Stomach (tissue), 9 donors: ENCODE measurements around the gene MALRD1. TPM values are rescaled to one million over a fixed set of nuclear protein-coding genes. Genes with fewer than 3 reads are reported as not detected.

Experiments used
- DNase-seq, 2 donors: peaks; one replicate each; pipeline versions ENCODE4 v3.0.0 to v3.0.0-alpha.2; 2013 to 2019
- H3K27ac ChIP-seq, 5 donors: fragments of 200-600 bp in 4 of 5; sonication (generic) in 4 of 5; one replicate each; pipeline ENCODE4 v1.5.1; 2013 to 2019; ENCODE audit warnings: mild to moderate bottlenecking in 1 of 5, moderate library complexity in 1 of 5
- H3K27me3 ChIP-seq, 3 donors: fragments of 200-600 bp; sonication (generic); one replicate each; pipeline ENCODE4 v1.5.1; 2017 to 2019; ENCODE audit warnings: mixed run types in 1 of 3
- H3K36me3 ChIP-seq, 4 donors: fragments of 200-600 bp; sonication (generic); 1 replicate in 3 of 4; 2 replicates in 1 of 4; pipeline ENCODE4 v1.5.1; 2016 to 2019
- H3K4me1 ChIP-seq, 4 donors: fragments of 200-600 bp; sonication (generic); one replicate each; pipeline ENCODE4 v1.5.1; 2016 to 2019
- H3K4me3 ChIP-seq, 4 donors: fragments of 200-600 bp; sonication (generic) in 3 of 4; one replicate each; pipeline ENCODE4 v1.5.1; 2016 to 2019; ENCODE audit warnings: mild to moderate bottlenecking in 1 of 4
- H3K9me3 ChIP-seq, 4 donors: fragments of 200-600 bp; sonication (generic); one replicate each; pipeline ENCODE4 v1.5.1; 2016 to 2019
- CTCF ChIP-seq, 7 experiments: fragments of 450-650 bp in 4 of 7; fragments of 200-600 bp in 3 of 7; sonication (generic) in 3 of 7; IDR thresholded peaks; one replicate each; pipeline ENCODE4 v1.5.1; 2016 to 2019; ENCODE audit warnings: antibody characterized with exemption in 7 of 7, control low read depth in 2 of 7, mild to moderate bottlenecking in 1 of 7
- EP300 ChIP-seq: sonication (generic); formaldehyde crosslinking; IDR thresholded peaks from one replicate; pipeline ENCODE4 v1.6.1; 2017; ENCODE audit warnings: antibody characterized with exemption
- POLR2A ChIP-seq, 4 donors: fragments of 450-650 bp; IDR thresholded peaks; one replicate each; pipeline ENCODE4 v1.6.1; 2016; ENCODE audit warnings: antibody characterized with exemption in 4 of 4, control low read depth in 2 of 4, mild to moderate bottlenecking in 1 of 4, moderate library complexity in 1 of 4
- POLR2AphosphoS5 ChIP-seq, 3 donors: sonication (generic); formaldehyde crosslinking; IDR thresholded peaks; one replicate each; pipeline ENCODE4 v1.6.1; 2016; ENCODE audit warnings: antibody characterized with exemption in 3 of 3
- WGBS, 5 donors: extraction: QIAGEN DNeasy Blood & Tissue Kit in 3 of 5; methylation state at CpG; one replicate each; pipeline versions ENCODE4 v1.1.5 to v1.1.7; 2013 to 2018; 5-methylcytosine and 5-hydroxymethylcytosine counted together
- intact Hi-C: fragments of 100-400 bp; cut with DNase I; formaldehyde crosslinking; loops from one replicate; pipeline ENCODE4 v1.15.1; 2023; ENCODE audit warnings: low total_unique reads
- polyA plus RNA-seq, 3 donors: library from polyadenylated mRNA; stranded (reverse); fragments of 200-250 nt; gene quantifications; one replicate each; pipeline ENCODE4 v1.2.3, GENCODE V29; 2013
- total RNA-seq, 5 donors: library from RNA; depleted of rRNA; stranded (reverse); fragments of >200 nt; gene quantifications; one replicate each; pipeline versions ENCODE4 v1.1.0 to v1.2.3, GENCODE V29; 2014 to 2016
- donor health status: healthy with polysubstance abuse.
- donor health status: Bipolar disorder and iron deficiency.
- donor health status: healthy.

MALRD1 gene
- total and polyA plus RNA-seq, 8 donors, result 0.10 to 9.7 (median 0.94) TPM; not detected in 2

- 65 to 82% (median 74%) methylated on average over 4 of the region's 4 CpGs for WGBS, 5 donors
- no peak for DNase-seq
- Histone ChIP-seq H3K27ac (no peak overlapping the region), H3K4me1 (no peaks in the 10 kb centered on the region), H3K4me3 (no peak overlapping the region), H3K27me3 (no peaks in the 10 kb centered on the region), H3K9me3 (no peaks in the 10 kb centered on the region), H3K36me3 (no peaks in the 10 kb centered on the region)
- TF ChIP-seq POLR2A (IDR thresholded peaks at IDR 0.05) (no peak), POLR2AphosphoS5 (IDR thresholded peaks at IDR 0.05) (no peak), EP300 (no peak), CTCF (IDR thresholded peaks at IDR 0.05) (no peak)
- intact Hi-C loops, result no loop called here
Measured at GRCh38 chr10:19572056-19572455, 523.5 kb downstream of the MALRD1 start.

DNA sequence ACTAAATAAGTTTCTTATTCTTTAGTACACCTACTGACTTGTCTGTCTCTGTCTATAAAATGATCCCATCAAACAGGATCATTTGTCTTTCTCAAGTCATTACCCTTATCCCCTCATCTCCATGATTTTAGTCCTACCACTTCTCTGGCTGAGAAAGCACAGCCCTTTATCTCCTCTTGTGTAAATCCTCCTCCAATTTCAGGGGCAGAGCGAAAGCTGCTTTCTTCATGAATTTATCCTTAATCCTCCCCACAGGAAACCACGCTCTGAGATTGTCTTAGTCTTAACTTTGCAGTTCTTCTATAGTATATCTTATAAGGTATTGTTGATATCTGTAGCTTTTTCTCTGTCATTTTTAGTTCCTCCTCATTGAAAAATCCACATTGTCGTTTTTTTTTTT, 528.0 kb downstream of the MALRD1 start:
- 56 to 78% (median 61%) methylated on average over 3 of the region's 3 CpGs for WGBS, 5 donors
- DNase-seq, result no peak
- H3K27ac ChIP-seq, result no peak overlapping the region
- H3K9me3 ChIP-seq, result no peaks in the 10 kb centered on the region
- H3K36me3 ChIP-seq, result no peaks in the 10 kb centered on the region
- H3K4me1 ChIP-seq, result no peaks in the 10 kb centered on the region
- H3K27me3 ChIP-seq, result no peaks in the 10 kb centered on the region
- no peak overlapping the region for H3K4me3 ChIP-seq
- intact Hi-C loops, result no loop called here
- TF ChIP-seq POLR2AphosphoS5 (IDR thresholded peaks at IDR 0.05) (no peak), CTCF (IDR thresholded peaks at IDR 0.05) (no peak), POLR2A (IDR thresholded peaks at IDR 0.05) (no peak), EP300 (no peak)

DNA sequence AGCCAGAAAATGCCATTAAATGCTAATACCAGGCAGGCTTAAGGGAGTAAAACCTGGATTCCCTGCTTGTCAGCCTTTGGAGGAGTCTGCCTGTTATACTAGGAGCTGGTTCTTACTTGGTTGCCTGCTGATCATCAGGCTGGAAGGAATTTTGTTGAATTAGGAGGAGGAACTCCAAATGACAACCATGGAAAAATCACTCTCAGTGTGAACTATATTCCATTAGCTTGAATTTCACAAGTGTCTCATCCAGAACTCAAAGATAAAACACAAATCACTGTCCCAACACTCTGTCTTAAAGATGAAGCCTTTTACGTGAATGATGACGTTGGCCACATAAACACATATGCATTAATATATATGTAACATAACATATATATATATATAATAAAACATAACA, 528.8 kb downstream of the MALRD1 start:
- no peaks in the 10 kb centered on the region for H3K27me3 ChIP-seq
- no peaks in the 10 kb centered on the region for H3K9me3 ChIP-seq
- H3K4me3 ChIP-seq, result no peak overlapping the region
- intact Hi-C loops, result no loop called here
- H3K36me3 ChIP-seq, result no peaks in the 10 kb centered on the region
- TF ChIP-seq EP300 (no peak), CTCF (IDR thresholded peaks at IDR 0.05) (no peak), POLR2AphosphoS5 (IDR thresholded peaks at IDR 0.05) (no peak), POLR2A (IDR thresholded peaks at IDR 0.05) (no peak)
- H3K27ac ChIP-seq, result no peak overlapping the region
- WGBS, 5 donors, result 75 to 91% (median 90%) methylated on average over 2 of the region's 2 CpGs
- H3K4me1 ChIP-seq, result no peaks in the 10 kb centered on the region
- peak in 1 of 2 donors; percentile 8 for DNase-seq

DNA sequence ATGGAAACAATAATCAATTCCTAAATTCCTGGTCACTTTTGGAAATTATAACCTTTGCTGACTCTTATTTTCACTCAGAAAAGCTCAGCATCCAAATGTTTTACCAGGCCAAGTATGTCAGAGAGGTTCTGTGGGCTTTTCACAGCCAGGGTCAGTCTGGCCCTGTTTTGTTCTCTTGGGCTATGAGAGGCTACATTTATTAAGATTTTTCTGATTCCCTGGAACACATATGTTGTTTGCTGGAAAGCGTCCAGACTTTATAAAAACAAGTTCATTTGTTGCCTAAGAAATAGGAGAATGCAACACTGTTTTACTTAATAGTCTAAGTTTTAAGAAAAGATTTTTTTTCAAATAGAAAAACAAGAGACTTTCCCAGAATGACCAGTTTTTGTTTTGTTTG, 529.2 kb downstream of the MALRD1 start:
- no peaks in the 10 kb centered on the region for H3K36me3 ChIP-seq
- 0 to 41% (median 38%) methylated on average over 1 of the region's 1 CpG for WGBS, 5 donors
- no peak overlapping the region for H3K27ac ChIP-seq
- no peaks in the 10 kb centered on the region for H3K4me1 ChIP-seq
- TF ChIP-seq EP300 (no peak), CTCF (IDR thresholded peaks at IDR 0.05) (no peak), POLR2AphosphoS5 (IDR thresholded peaks at IDR 0.05) (no peak), POLR2A (IDR thresholded peaks at IDR 0.05) (no peak)
- H3K27me3 ChIP-seq, result no peaks in the 10 kb centered on the region
- no peak overlapping the region for H3K4me3 ChIP-seq
- DNase-seq, result peak in 1 of 2 donors; percentile 20
- intact Hi-C loops, result no loop called here
- no peaks in the 10 kb centered on the region for H3K9me3 ChIP-seq
